ENCODE results near the gene DLGAP1. TPM values are rescaled to one million over a fixed set of nuclear protein-coding genes. Genes with fewer than 3 reads are reported as not detected.

The DLGAP1 gene
- total and polyA plus RNA-seq, 10 of the 15 experiments (the other 5 are each of a cell fraction or from before 2014, with no cell fraction given) = 0.23 to 27.6 (median 1.9) TPM

DNA sequence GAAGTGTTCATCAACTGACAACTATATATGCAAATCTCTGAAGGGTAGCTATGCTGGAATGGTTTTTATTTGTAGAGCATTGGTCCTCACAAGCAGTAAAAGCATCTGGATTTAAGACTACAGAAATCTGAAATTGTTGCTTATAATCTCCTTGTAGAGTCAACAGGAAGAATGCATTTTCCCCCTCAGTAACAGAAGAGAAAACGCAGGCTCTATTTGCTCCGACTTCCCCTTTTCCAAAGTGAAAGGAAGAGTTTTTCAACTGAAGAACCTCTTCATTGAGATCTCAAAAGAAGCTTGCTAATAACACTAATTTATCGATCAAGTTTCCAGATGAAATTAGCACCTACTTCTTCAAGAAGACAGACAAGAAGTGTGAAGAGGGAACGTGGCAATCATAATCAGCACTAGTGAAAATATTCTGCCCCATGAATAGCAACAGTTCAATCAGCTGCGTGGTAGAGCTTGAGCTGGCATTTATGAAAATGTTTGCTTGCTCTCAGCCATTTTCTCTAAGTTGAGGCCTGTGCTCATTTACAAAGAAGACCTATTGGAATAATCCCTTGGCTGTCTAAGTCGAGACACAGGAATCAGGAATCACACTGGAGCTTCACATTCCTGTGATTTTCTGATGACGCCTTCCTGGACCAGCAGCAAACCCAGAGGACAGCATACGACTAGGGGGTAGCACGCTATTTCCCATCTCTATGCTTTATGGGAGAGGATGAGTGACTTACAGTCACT is 961.4 kb downstream of the DLGAP1 start:
- BruUV-seq (replicated peaks) = no TSS peak
- Histone ChIP-seq H3K4me2 (ENCODE audit: control insufficient read depth, insufficient read depth) (peak overlapping the region; percentile 53), H3K79me2 (ENCODE audit: control insufficient read depth, insufficient read depth, low read length) (no peaks in the 10 kb centered on the region), H3K27me3 (replicated peaks in 1 of 2; ENCODE audit: control insufficient read depth in 2 of 2, insufficient read depth in 2 of 2, low read length in 1 of 2) (peaks cover 0 to 4% of the 10 kb centered on the region in 2 experiments; a peak in 2 of 4 replicates), H3K36me3 (ENCODE audit: control insufficient read depth in 2 of 2, insufficient read depth in 2 of 2, low read length in 1 of 2) (no peaks in the 10 kb centered on the region), H3K4me1 (ENCODE audit: control insufficient read depth, insufficient read depth, low read length) (no peaks in the 10 kb centered on the region), H3K9me3 (replicated peaks; ENCODE audit: control insufficient read depth, insufficient read depth, low read length) (no peaks in the 10 kb centered on the region), H4K20me1 (ENCODE audit: control insufficient read depth, insufficient read depth) (no peaks in the 10 kb centered on the region), H3K9ac (ENCODE audit: control insufficient read depth, insufficient read depth, low read length) (no peak overlapping the region), H3K4me3 (peak overlapping the region; percentile 20; the same call in 1 of the 2 replicates), H3K27ac (ENCODE audit: control insufficient read depth, insufficient read depth) (no peak overlapping the region), H2AFZ (ENCODE audit: control insufficient read depth, low read depth, low read length) (peak overlapping the region; percentile 28; the same call in 1 of the 2 replicates)
- ChIA-PET RAD21 (ENCODE audit: unreplicated experiment) (interaction anchor here (0.8 to 3.3 kb wide), 7 partner anchors 20 to 173 kb away, joined by 3 to 18 read pairs (median 3); no protein-coding TSS in a partner anchor), CTCF (interaction anchor here (0.7 to 2.1 kb wide), 10 partner anchors 12 to 1210 kb away, joined by 3 to 8 read pairs (median 4); no protein-coding TSS in a partner anchor), POLR2A (interaction anchor here (1.0 kb wide), 1 partner anchor 9 kb away, joined by 3 read pairs; no protein-coding TSS in a partner anchor), SMC1A (ENCODE audit: uncharacterized antibody, unreplicated experiment) (interaction anchor here (0.6 to 3.1 kb wide), 18 partner anchors 9 to 1803 kb away, joined by 3 to 25 read pairs (median 4); no protein-coding TSS in a partner anchor)
- intact Hi-C loops (cut with micrococcal nuclease; ENCODE audit: unreplicated experiment) = no loop called here
- ATAC-seq (peak; percentile 22), FAIRE-seq (peak; percentile 31), DNase-seq (ENCODE audit: low read depth, low spot score) (no peak)
- 23% methylated on average over 9 of the region's 9 CpGs for WGBS (ENCODE audit: insufficient coverage, insufficient replicate concordance, low lambda C conversion rate, missing lambda C conversion rate)
- in situ Hi-C loops (cut with MboI) = no loop called here
- no peak for TF ChIP-seq HCFC1 (IDR thresholded peaks at IDR 0.05; ENCODE audit: low read length)
- peak; percentile 25 to 46; a peak in 1 of 4 replicates for TF ChIP-seq IKZF2 (IDR thresholded peaks at IDR 0.05)
- no peak for TF ChIP-seq KAT2A (conservative IDR thresholded peaks at IDR 0.05; ENCODE audit: control insufficient read depth, low read depth, low read length)
- TF ChIP-seq SPI1 (IDR thresholded peaks at IDR 0.05; ENCODE audit: borderline replicate concordance, insufficient read depth, low read depth, low read length) = peak; percentile 76
- TF ChIP-seq IKZF1 (conservative IDR thresholded peaks at IDR 0.05) = 0 out of 2 replicates have a peak, but pooled peaks have one; percentile 24
- TF ChIP-seq, protein P1, sequence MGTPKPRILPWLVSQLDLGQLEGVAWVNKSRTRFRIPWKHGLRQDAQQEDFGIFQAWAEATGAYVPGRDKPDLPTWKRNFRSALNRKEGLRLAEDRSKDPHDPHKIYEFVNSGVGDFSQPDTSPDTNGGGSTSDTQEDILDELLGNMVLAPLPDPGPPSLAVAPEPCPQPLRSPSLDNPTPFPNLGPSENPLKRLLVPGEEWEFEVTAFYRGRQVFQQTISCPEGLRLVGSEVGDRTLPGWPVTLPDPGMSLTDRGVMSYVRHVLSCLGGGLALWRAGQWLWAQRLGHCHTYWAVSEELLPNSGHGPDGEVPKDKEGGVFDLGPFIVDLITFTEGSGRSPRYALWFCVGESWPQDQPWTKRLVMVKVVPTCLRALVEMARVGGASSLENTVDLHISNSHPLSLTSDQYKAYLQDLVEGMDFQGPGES (IDR thresholded peaks at IDR 0.05) = no peak
